22Rv1 (cell line): ENCODE results near the gene SGSH.

ENCODE experiments used
- H3K27ac ChIP-seq: fragments of 450-650 bp; 2 replicates; pipeline ENCODE4 v1.5.1; 2017
- ZFX ChIP-seq: fragments of 450-650 bp; IDR thresholded peaks from 2 replicates; pipeline ENCODE4 v1.6.1; 2017; ENCODE audit warnings: antibody characterized with exemption, borderline replicate concordance
- TF ChIP-seq, protein P1 (sequence below): fragments of 450-650 bp; IDR thresholded peaks from 2 replicates; pipeline ENCODE4 v1.5.1; 2017; ENCODE audit warnings: mild to moderate bottlenecking

Gene SGSH

GRCh38 chr17:80212511-80212910 lies 7.6 kb downstream of the SGSH start:
- no peak overlapping the region for H3K27ac ChIP-seq
- TF ChIP-seq, protein P1, sequence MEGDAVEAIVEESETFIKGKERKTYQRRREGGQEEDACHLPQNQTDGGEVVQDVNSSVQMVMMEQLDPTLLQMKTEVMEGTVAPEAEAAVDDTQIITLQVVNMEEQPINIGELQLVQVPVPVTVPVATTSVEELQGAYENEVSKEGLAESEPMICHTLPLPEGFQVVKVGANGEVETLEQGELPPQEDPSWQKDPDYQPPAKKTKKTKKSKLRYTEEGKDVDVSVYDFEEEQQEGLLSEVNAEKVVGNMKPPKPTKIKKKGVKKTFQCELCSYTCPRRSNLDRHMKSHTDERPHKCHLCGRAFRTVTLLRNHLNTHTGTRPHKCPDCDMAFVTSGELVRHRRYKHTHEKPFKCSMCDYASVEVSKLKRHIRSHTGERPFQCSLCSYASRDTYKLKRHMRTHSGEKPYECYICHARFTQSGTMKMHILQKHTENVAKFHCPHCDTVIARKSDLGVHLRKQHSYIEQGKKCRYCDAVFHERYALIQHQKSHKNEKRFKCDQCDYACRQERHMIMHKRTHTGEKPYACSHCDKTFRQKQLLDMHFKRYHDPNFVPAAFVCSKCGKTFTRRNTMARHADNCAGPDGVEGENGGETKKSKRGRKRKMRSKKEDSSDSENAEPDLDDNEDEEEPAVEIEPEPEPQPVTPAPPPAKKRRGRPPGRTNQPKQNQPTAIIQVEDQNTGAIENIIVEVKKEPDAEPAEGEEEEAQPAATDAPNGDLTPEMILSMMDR = no peak
- TF ChIP-seq ZFX = no peak

GRCh38 chr17:80212109-80212508 lies 8.0 kb downstream of the SGSH start:
- TF ChIP-seq, protein P1 = no peak
- no peak for TF ChIP-seq ZFX
- H3K27ac ChIP-seq = no peak overlapping the region

DNA sequence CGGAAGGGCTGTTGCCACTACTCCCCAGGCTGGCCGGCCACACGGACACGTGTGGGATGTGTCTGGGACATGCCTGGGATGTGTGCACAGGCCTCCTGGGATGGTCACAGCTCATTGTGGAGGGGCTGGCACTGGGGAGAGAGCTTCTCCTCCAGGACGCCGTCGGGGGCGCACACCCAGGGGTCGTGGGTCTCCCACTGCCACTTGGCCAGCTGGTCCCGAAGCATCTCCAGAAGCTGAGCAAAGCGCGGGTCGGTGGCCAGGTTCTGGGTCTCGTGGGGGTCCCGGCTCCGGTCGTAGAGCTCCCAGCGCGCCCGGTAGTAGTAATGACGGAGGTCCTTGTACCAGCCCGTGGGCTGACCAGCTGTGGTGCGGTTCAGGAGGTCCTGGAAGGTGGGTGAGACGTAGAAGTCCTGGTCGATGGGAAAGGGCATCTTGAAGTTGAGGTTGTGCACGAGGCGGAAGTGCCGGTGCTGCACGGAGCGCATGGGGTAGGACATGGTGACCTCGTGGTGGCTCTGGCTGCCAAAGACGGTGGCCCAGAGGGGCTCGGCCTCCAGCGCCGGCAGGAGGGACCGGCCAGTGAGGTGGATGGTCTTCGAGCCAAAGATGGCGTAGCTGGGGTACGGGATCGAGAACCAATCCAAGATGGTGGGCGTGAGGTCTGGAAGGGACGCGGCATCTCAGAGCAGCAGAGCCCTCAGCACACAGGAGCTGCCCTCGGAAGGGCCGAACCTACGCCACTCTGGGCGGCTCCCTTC lies 9.6 kb downstream of the SGSH start:
- TF ChIP-seq, protein P1 = no peak
- no peak for TF ChIP-seq ZFX
- no peak overlapping the region for H3K27ac ChIP-seq

DNA sequence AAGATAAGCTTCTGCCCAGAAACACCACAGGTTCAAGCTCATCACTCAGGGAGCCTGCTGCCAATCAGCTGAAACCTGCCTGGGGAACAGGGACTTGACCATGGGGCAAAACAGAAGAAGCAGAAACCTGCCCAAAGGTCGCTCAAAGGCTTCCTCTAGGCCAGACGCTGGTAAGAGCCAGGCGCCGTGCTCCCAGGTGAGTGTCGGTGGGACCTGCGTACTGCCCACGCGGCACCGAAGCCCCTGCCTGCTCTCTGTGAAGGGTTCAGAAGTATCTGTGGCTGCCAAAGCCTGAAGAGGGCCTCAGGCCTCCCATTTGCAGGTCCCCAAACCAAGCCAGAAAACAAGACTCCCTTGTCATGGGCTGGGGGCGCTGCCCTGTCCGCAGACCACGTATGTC lies 10.4 kb downstream of the SGSH start:
- H3K27ac ChIP-seq = no peak overlapping the region
- no peak for TF ChIP-seq ZFX
- TF ChIP-seq, protein P1 = no peak

GRCh38 chr17:80208050-80208449 lies 12.1 kb downstream of the SGSH start:
- TF ChIP-seq, protein P1 = no peak
- no peak for TF ChIP-seq ZFX
- no peak overlapping the region for H3K27ac ChIP-seq

GRCh38 chr17:80205811-80206210 lies 14.3 kb downstream of the SGSH start:
- H3K27ac ChIP-seq = no peak overlapping the region
- TF ChIP-seq, protein P1 = no peak

- no peak for TF ChIP-seq ZFX
- TF ChIP-seq, protein P1 = no peak
- H3K27ac ChIP-seq = no peak overlapping the region
Observed at GRCh38 chr17:80204626-80205468, 15.3 kb downstream of the SGSH start.
